C4-2B (cell line): ENCODE results near the gene TMEM161A.

Experiments
- ZFX ChIP-seq: fragments of 450-650 bp; IDR thresholded peaks from 2 replicates; pipeline ENCODE4 v1.6.1; 2017
- TF ChIP-seq, protein P1 (sequence below): fragments of 450-650 bp; conservative IDR thresholded peaks from 2 replicates; pipeline ENCODE4 v1.5.1; 2017; ENCODE audit warnings: mild to moderate bottlenecking

DNA sequence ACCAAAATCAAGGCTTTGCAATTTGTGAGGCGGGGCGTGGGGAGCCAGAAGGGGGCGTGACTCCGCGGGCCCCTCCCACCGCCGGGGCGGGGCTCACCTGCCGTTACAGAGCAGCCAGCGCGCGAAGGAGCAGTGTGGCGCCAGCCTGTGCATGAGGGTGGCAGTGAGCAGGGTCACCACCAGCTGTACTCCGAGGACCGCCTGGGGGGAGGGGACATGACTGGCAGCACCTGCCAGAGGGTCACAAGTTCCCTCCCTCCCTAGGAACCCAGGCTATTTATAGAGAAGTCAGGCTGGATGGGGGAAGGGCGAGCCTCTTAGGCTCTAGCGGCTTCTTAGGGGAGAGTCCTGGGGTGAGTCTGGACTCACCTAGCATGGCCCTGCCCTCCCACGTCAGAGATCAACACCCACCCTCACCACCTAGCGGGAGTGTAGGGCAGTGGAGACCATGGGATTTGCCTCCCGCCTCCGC lies 3.6 kb downstream of the TMEM161A start:
- TF ChIP-seq, protein P1, sequence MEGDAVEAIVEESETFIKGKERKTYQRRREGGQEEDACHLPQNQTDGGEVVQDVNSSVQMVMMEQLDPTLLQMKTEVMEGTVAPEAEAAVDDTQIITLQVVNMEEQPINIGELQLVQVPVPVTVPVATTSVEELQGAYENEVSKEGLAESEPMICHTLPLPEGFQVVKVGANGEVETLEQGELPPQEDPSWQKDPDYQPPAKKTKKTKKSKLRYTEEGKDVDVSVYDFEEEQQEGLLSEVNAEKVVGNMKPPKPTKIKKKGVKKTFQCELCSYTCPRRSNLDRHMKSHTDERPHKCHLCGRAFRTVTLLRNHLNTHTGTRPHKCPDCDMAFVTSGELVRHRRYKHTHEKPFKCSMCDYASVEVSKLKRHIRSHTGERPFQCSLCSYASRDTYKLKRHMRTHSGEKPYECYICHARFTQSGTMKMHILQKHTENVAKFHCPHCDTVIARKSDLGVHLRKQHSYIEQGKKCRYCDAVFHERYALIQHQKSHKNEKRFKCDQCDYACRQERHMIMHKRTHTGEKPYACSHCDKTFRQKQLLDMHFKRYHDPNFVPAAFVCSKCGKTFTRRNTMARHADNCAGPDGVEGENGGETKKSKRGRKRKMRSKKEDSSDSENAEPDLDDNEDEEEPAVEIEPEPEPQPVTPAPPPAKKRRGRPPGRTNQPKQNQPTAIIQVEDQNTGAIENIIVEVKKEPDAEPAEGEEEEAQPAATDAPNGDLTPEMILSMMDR: no peak
- no peak for TF ChIP-seq ZFX
